K562 (cell line): ENCODE data around the gene TMEM135. TPM values are rescaled to one million over a fixed set of nuclear protein-coding genes. Genes with fewer than 3 reads are reported as not detected.
"Not testable (repeated sequence)": the region's sequence is repeated elsewhere in the genome, so short reads cannot be mapped to it uniquely, and the experiment has no call there.

Experiments used
- ATAC-seq: fragments of 200-7000 bp; cut with Tn5 transposase; 3 replicates; pipeline ENCODE4 v1.9.1; 2020; ENCODE audit warnings: moderate library complexity
- BruUV-seq: library from RNA; stranded (reverse); fragments of 400-500 nt; replicated peaks from 2 replicates; lab custom pipeline; 2021; lab: Mats Ljungman, UMichigan
- CTCF ChIA-PET: fragments of 300-600 bp; formaldehyde crosslinking; extraction: SDS; loops from one replicate; lab custom pipeline; 2021; ENCODE audit warnings: low intra/inter-chr PET ratio; lab: Yijun Ruan, JAX
- POLR2A ChIA-PET: fragments of 300-600, 350-650 bp; sonication (Branson Sonifier 250); formaldehyde crosslinking; extraction: SDS; loops from one replicate; lab custom pipeline; 2021; ENCODE audit warnings: antibody characterized with exemption, inconsistent platforms; lab: Yijun Ruan, JAX
- DNase-seq, 4 experiments: peaks; one replicate each; pipeline versions ENCODE4 v3.0.0 to v3.0.0-alpha.2; 2011 to 2018; ENCODE audit warnings: low spot score in 3 of 4, mixed read lengths in 3 of 4; ENCODE audit errors: extremely low read depth in 1 of 4
- FAIRE-seq: peaks from 2 replicates; lab custom pipeline; 2011; peaks lifted over from hg19 to GRCh38; lab: Jason Lieb, UNC
- H2AFZ ChIP-seq: 2 replicates; pipeline ENCODE4 v1.6.0; 2011; ENCODE audit warnings: low read depth, low read length, control low read depth, inconsistent platforms
- H3K27ac ChIP-seq: fragments of 200-600 bp; 3 replicates; pipeline ENCODE4 v1.8.0; 2011; ENCODE audit warnings: low read depth, mild to moderate bottlenecking, control low read depth, inconsistent platforms, low read length, moderate library complexity, mixed read lengths; ENCODE audit errors: extremely low read depth
- H3K27me3 ChIP-seq, 2 experiments: fragments of 300-600 bp in 1 of 2; 2 replicates in 1 of 2; 3 replicates in 1 of 2; pipeline versions ENCODE4 v1.6.0 to v1.8.0; 2011; ENCODE audit warnings: inconsistent platforms in 2 of 2, low read length in 2 of 2, mild to moderate bottlenecking in 1 of 2, mixed read lengths in 1 of 2, moderate library complexity in 1 of 2; ENCODE audit not compliant: control insufficient read depth in 2 of 2, insufficient read depth in 2 of 2
- H3K36me3 ChIP-seq: fragments of 300-600 bp; 3 replicates; pipeline ENCODE4 v1.8.0; 2011; ENCODE audit warnings: mild to moderate bottlenecking, low read length, inconsistent platforms; ENCODE audit not compliant: control insufficient read depth, insufficient read depth
- H3K4me1 ChIP-seq, 2 experiments: fragments of 200-600 bp in 1 of 2; replicated peaks in 1 of 2; 2 replicates in 1 of 2; 3 replicates in 1 of 2; pipeline versions ENCODE4 v1.5.1 to v1.8.0; 2011; ENCODE audit warnings: inconsistent platforms in 2 of 2, low read length in 2 of 2, mild to moderate bottlenecking in 1 of 2, mixed read lengths in 1 of 2, moderate library complexity in 1 of 2; ENCODE audit not compliant: control insufficient read depth in 2 of 2, insufficient read depth in 2 of 2
- H3K4me2 ChIP-seq: 2 replicates; pipeline ENCODE4 v1.6.1; 2011; ENCODE audit warnings: low read length, control low read depth, inconsistent platforms, mixed read lengths; ENCODE audit not compliant: insufficient read depth
- H3K4me3 ChIP-seq: fragments of 200-600 bp; sonication (generic), shearing (Covaris generic); 2 replicates; pipeline ENCODE4 v1.5.1; 2016; ENCODE audit warnings: control low read depth, inconsistent platforms
- H3K79me2 ChIP-seq: fragments of 200-600 bp; 3 replicates; pipeline ENCODE4 v1.8.0; 2011; ENCODE audit warnings: low read length, inconsistent platforms; ENCODE audit not compliant: control insufficient read depth, insufficient read depth
- H3K9ac ChIP-seq, 2 experiments: 2 replicates each; pipeline versions ENCODE4 v1.6.0 to v1.6.1; 2011; ENCODE audit warnings: low read depth in 2 of 2, low read length in 2 of 2, control low read depth in 1 of 2, inconsistent platforms in 1 of 2, mild to moderate bottlenecking in 1 of 2, mixed read lengths in 1 of 2; ENCODE audit not compliant: insufficient read depth in 1 of 2
- H3K9me1 ChIP-seq: one replicate; pipeline ENCODE4 v1.6.0; 2011; ENCODE audit warnings: inconsistent platforms, mild to moderate bottlenecking, low read length, moderate library complexity; ENCODE audit not compliant: control insufficient read depth, insufficient read depth
- H3K9me3 ChIP-seq: replicated peaks from 2 replicates; pipeline ENCODE4 v1.5.1; 2011; ENCODE audit warnings: low read depth, low read length, inconsistent platforms; ENCODE audit not compliant: control insufficient read depth, insufficient read depth
- H4K20me1 ChIP-seq: replicated peaks from 2 replicates; pipeline ENCODE4 v1.6.1; 2011; ENCODE audit warnings: low read length, inconsistent platforms, mixed read lengths; ENCODE audit not compliant: control insufficient read depth, insufficient read depth
- BMI1 ChIP-seq: fragments of 150-350 bp; IDR thresholded peaks from 2 replicates; pipeline ENCODE4 v1.6.1; 2014; ENCODE audit warnings: low read length
- FOSL1 ChIP-seq: fragments of 200-800 bp; sonication (Bioruptor generic); conservative IDR thresholded peaks from 2 replicates; pipeline ENCODE4 v1.6.1; 2016; ENCODE audit warnings: missing genetic modification characterization, missing compliant biosample characterization
- JUND ChIP-seq, 2 experiments: IDR thresholded peaks; 2 replicates in 1 of 2; 3 replicates in 1 of 2; pipeline ENCODE4 v1.6.1; 2011; ENCODE audit warnings: borderline replicate concordance in 2 of 2, low read depth in 2 of 2, low read length in 2 of 2, improper control_type of control experiment in 1 of 2, missing biosample characterization in 1 of 2, missing genetic modification characterization in 1 of 2, missing genetic modification reagents in 1 of 2
- ZNF507 ChIP-seq: conservative IDR thresholded peaks from 2 replicates; pipeline ENCODE4 v1.6.1; 2017; ENCODE audit warnings: missing genetic modification characterization, missing compliant biosample characterization
- WGBS: fragments of 100-300 bp; shearing (Covaris generic); methylation state at CpG from one replicate; pipeline ENCODE4 v1.1.6; 2016; ENCODE audit warnings: low coverage, mixed read lengths; ENCODE audit not compliant: insufficient coverage; ENCODE audit errors: missing lambda C conversion rate; 5-methylcytosine and 5-hydroxymethylcytosine counted together
- in situ Hi-C: fragments of 300-500 bp; cut with MboI; formaldehyde crosslinking; loops from 4 replicates; pipeline ENCODE4 v1.15.0; 2018; ENCODE audit warnings: inconsistent platforms, mixed read lengths
- intact Hi-C: fragments of 100-400 bp; cut with micrococcal nuclease; formaldehyde crosslinking; loops from 2 replicates; pipeline ENCODE4 v1.14.2; 2022
- polyA plus RNA-seq, 8 experiments: library from polyadenylated mRNA; depleted of rRNA in 4 of 8; stranded (reverse) in 5 of 8; unstranded in 3 of 8; fragments of >200 nt; fragmentation: Nextera tagmentation in 2 of 8; fragmentation: Illumina TruSeq in 1 of 8; extraction: Ambion mirVana in 2 of 8; extraction: Trizol in 1 of 8; gene quantifications; 2 replicates each; pipeline versions ENCODE4 v1.2.1 to v1.2.3, GENCODE V29; 2011 to 2014; ENCODE audit warnings: inconsistent platforms in 1 of 8, missing spikeins in 1 of 8
- total RNA-seq, 7 experiments: library from RNA; depleted of rRNA in 6 of 7; stranded (reverse); fragments of >200 nt in 6 of 7; fragmentation: Illumina TruSeq in 2 of 7; extraction: Trizol in 2 of 7; gene quantifications; 2 replicates each; pipeline versions ENCODE4 v1.2.1 to v1.2.3, GENCODE V29; 2011 to 2021; ENCODE audit warnings: low replicate concordance in 1 of 7

TMEM135 gene
- total and polyA plus RNA-seq, 9 of the 15 experiments (the other 6 are each of a cell fraction or from before 2014, with no cell fraction given), result 17.3 to 53.6 (median 24.9) TPM

GRCh38 chr11:87169076-87169475 is 131.3 kb downstream of the TMEM135 start:
- POLR2A ChIA-PET, BruUV-seq, H3K27ac ChIP-seq: not testable (repeated sequence)

GRCh38 chr11:87173185-87174039 is 135.7 kb downstream of the TMEM135 start:
- BruUV-seq, result no TSS peak
- DNase-seq (no peak), ATAC-seq (no peak), FAIRE-seq (no peak)
- Histone ChIP-seq H3K4me2 (no peak overlapping the region), H3K27ac (no peak overlapping the region), H3K27me3 (no peaks in the 10 kb centered on the region), H2AFZ (no peak overlapping the region), H3K79me2 (0 out of 3 replicates have a peak, but pooled peaks cover 2% of the 10 kb centered on the region), H3K36me3 (no peaks in the 10 kb centered on the region), H3K9me3 (no peaks in the 10 kb centered on the region), H3K9me1 (no peaks in the 10 kb centered on the region), H3K9ac (no peak overlapping the region), H3K4me1 (peaks cover 0 to 8% of the 10 kb centered on the region in 2 experiments; a peak in 2 of 5 replicates), H3K4me3 (no peak overlapping the region), H4K20me1 (no peaks in the 10 kb centered on the region)
- intact Hi-C loops, result no loop called here
- POLR2A ChIA-PET, result no interaction called here
- CTCF ChIA-PET, result no interaction called here
- in situ Hi-C loops, result no loop called here
- WGBS, result 95% methylated on average over 3 of the region's 3 CpGs
- TF ChIP-seq JUND (IDR thresholded peaks at IDR 0.05; ENCODE audit: borderline replicate concordance, low read depth, low read length), result peak; percentile 36; the same call in 1 of the 2 replicates
- TF ChIP-seq JUND (tag; IDR thresholded peaks at IDR 0.05; ENCODE audit: borderline replicate concordance, low read depth, low read length), result 0 out of 3 replicates have a peak, but pooled peaks have one; percentile 30
- peak; percentile 40 for TF ChIP-seq FOSL1
- no peak for TF ChIP-seq BMI1

More at GRCh38 chr11:87169076-87169475, 131.3 kb downstream of the TMEM135 start:
- H3K27me3 ChIP-seq, H3K9me3 ChIP-seq, CTCF ChIA-PET, FAIRE-seq, ATAC-seq, H3K4me1 ChIP-seq, H3K4me3 ChIP-seq, H3K79me2 ChIP-seq, H3K9ac ChIP-seq, H3K4me2 ChIP-seq, H4K20me1 ChIP-seq, H3K36me3 ChIP-seq, H3K9me1 ChIP-seq, intact Hi-C loops, in situ Hi-C loops, H2AFZ ChIP-seq, DNase-seq: not testable (repeated sequence)
- 73% methylated on average over 2 of the region's 3 CpGs for WGBS
- peak; percentile 91 for TF ChIP-seq ZNF507 (tag)
